Pancreas (tissue), 10 donors: ENCODE measurements around the gene PCDHGB3. TPM values are rescaled to one million over a fixed set of nuclear protein-coding genes. Genes with fewer than 3 reads are reported as not detected.

Experiments used
- ATAC-seq, 4 donors: fragments of 200-7000 bp; cut with Tn5 transposase; one replicate each; pipeline versions ENCODE4 v1.8.0 to v1.9.1; 2020; ENCODE audit warnings: mild to moderate bottlenecking in 4 of 4, moderate library complexity in 4 of 4
- DNase-seq, 6 donors: peaks; one replicate each; pipeline ENCODE4 v3.0.0-alpha.2; 2020
- FAIRE-seq: peaks from 2 replicates; lab custom pipeline; 2012; peaks lifted over from hg19 to GRCh38; lab: Jason Lieb, UNC
- H3K27ac ChIP-seq, 4 donors: fragments of 200-600 bp; sonication (generic); 1 replicate in 3 of 4; 2 replicates in 1 of 4; pipeline versions ENCODE4 v1.5.0 to v1.8.0; 2020
- H3K27me3 ChIP-seq, 4 donors: fragments of 200-600 bp; one replicate each; pipeline ENCODE4 v1.8.0; 2021
- H3K36me3 ChIP-seq, 3 donors: fragments of 200-600 bp; sonication (generic) in 1 of 3; one replicate each; pipeline versions ENCODE4 v1.5.0 to v1.8.0; 2020 to 2021
- H3K4me1 ChIP-seq, 3 donors: fragments of 200-600 bp; one replicate each; pipeline ENCODE4 v1.8.0; 2021
- H3K4me3 ChIP-seq, 4 donors: fragments of 200-600 bp; sonication (generic) in 2 of 4; one replicate each; pipeline versions ENCODE4 v1.5.0 to v1.8.0; 2020 to 2021
- H3K9me3 ChIP-seq, 4 donors: fragments of 200-600 bp; one replicate each; pipeline ENCODE4 v1.8.0; 2021
- WGBS, 2 donors: extraction: QIAGEN DNeasy Blood & Tissue Kit; methylation state at CpG; one replicate each; pipeline ENCODE4 v1.1.7; 2013; 5-methylcytosine and 5-hydroxymethylcytosine counted together
- intact Hi-C, 3 donors: fragments of 100-400 bp; cut with DNase I; formaldehyde crosslinking; loops; one replicate each; pipeline versions ENCODE4 v1.11.1 to v1.14.2; 2022
- polyA plus RNA-seq, 2 donors: library from polyadenylated mRNA; stranded (reverse); fragments of 200-250 nt; gene quantifications; one replicate each; pipeline ENCODE4 v1.2.3, GENCODE V29; 2013
- total RNA-seq, 6 donors: library from RNA; stranded (reverse); fragmentation: NEBNext Ultra II Directional in 4 of 6; extraction: Animal tissue kit (Norgen Biotek cat#: 25700) in 4 of 6; gene quantifications; one replicate each; pipeline versions ENCODE4 v1.2.1 to v1.2.4, GENCODE V29; 2021 to 2023
- TF ChIP-seq, protein P1 (sequence below), 4 donors: fragments of 200-600 bp; sonication (generic) in 3 of 4; IDR thresholded peaks; one replicate each; pipeline versions ENCODE4 v1.5.0 to v1.8.0; 2021; ENCODE audit warnings: antibody characterized with exemption in 4 of 4
- donor health status: healthy with polysubstance abuse.
- donor health status: DM: no; HTN: no; CAD: no; lungs with moderate emphysema.
- donor health status: DM: no; HTN: no; CAD: no.
- donor health status: control.
- donor health status: control.
- donor health status: Bipolar disorder and iron deficiency.
- donor health status: DM: yes; HTN: yes; CAD: no.
- donor health status: DM: no; HTN: no; CAD: no.
- donor health status: DM: no; HTN: no; CAD: no.
- donor health status: DM: yes; HTN: yes; CAD: no.

Gene PCDHGB3
- total RNA-seq (1 to 10 TPM; 1.7 to 3.0 (median 2.3) TPM), polyA plus RNA-seq (under 1 TPM; 0.59 to 0.99 TPM)

DNA sequence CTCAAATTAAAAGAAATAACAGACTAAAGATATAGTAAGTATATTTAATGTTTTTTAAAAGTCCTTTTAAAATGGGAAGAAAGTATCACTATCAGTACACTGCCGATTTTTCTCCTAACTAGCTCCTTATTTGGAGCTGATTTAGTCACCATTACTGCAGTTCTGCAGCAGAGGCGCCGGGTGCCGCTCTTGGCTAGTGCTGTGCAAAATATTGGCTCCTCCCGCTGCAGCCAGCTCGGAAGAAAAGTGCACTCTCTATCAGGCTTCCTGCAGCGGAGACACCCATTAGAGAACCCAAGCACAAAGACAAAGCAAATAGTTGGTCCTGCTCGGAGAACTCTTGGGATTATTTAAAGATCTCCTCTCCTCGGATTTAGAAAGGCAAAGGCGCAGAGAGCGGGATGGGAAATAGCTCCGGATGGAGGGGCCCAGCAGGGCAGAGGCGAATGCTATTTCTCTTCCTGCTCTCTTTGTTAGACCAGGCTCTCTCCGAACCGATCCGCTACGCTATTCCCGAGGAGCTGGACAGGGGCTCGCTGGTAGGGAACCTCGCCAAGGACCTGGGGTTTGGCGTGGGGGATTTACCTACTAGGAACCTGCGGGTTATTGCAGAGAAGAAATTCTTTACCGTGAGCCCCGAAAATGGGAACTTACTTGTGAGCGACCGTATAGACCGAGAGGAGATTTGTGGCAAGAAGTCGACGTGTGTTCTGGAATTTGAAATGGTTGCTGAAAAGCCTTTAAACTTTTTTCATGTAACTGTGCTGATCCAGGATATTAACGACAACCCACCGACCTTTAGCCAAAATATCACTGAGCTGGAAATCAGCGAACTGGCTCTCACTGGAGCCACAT lies at the start of gene PCDHGB3:
TSS of gene PCDHGB3 (plus strand) at position 249 of the 855 bp plus-strand sequence. CDS start at position 402, 153 bp downstream.
- Histone ChIP-seq H3K9me3 (peaks cover 0 to 27% (median 4%) of the 10 kb centered on the region in 4 donors), H3K4me3 (peak within 1 kb of the TSS in 1 of 4 donors; percentile 27), H3K4me1 (no peaks in the 10 kb centered on the region), H3K27me3 (no peaks in the 10 kb centered on the region), H3K27ac (no peak within 1 kb of the TSS), H3K36me3 (no peaks in the 10 kb centered on the region)
- peak in 3 of 4 donors; percentile 78 to 84 (median 79) for ATAC-seq
- intact Hi-C loops: loop anchor here in 1 of 3 donors (10.0 kb wide), 1 partner anchor 55 kb away; the partner anchor contains the start of gene PCDHGA11
- no peak for FAIRE-seq
- WGBS, 2 donors: 16 to 20% methylated on average over 32 of the region's 32 CpGs
- DNase-seq: no peak
- TF ChIP-seq, protein P1, sequence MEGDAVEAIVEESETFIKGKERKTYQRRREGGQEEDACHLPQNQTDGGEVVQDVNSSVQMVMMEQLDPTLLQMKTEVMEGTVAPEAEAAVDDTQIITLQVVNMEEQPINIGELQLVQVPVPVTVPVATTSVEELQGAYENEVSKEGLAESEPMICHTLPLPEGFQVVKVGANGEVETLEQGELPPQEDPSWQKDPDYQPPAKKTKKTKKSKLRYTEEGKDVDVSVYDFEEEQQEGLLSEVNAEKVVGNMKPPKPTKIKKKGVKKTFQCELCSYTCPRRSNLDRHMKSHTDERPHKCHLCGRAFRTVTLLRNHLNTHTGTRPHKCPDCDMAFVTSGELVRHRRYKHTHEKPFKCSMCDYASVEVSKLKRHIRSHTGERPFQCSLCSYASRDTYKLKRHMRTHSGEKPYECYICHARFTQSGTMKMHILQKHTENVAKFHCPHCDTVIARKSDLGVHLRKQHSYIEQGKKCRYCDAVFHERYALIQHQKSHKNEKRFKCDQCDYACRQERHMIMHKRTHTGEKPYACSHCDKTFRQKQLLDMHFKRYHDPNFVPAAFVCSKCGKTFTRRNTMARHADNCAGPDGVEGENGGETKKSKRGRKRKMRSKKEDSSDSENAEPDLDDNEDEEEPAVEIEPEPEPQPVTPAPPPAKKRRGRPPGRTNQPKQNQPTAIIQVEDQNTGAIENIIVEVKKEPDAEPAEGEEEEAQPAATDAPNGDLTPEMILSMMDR (IDR thresholded peaks at IDR 0.05): no peak

DNA sequence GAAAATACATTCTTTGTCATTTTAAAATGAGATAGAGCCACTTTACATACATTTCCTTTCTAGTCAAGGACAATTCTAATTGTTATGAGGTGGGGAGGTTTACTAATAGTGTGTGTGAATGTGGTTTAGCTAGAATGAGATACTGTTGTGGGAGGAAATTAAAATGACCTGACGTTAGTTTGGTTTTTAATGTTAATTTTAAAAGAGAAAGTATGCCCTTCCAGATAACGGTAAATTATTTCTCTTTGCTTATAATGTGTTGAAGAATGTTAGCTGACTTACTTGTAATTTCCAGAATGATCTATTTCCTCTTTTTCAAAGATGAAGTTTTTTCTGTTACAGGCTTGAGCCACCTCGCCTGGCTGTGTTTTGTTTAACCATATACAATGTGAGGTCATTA lies 47.8 kb upstream of the PCDHGB3 start:
- intact Hi-C loops: no loop called here
- no peaks in the 10 kb centered on the region for H3K27me3 ChIP-seq
- H3K4me1 ChIP-seq: no peaks in the 10 kb centered on the region
- H3K9me3 ChIP-seq: peaks cover 0 to 22% (median 8%) of the 10 kb centered on the region in 4 donors
- ATAC-seq (no peak), FAIRE-seq (no peak), DNase-seq (no peak)
- H3K27ac ChIP-seq: no peak overlapping the region
- H3K36me3 ChIP-seq: peaks cover 0 to 11% (median 0%) of the 10 kb centered on the region in 3 donors
- no peak overlapping the region for H3K4me3 ChIP-seq
- 90 to 95% methylated on average over 3 of the region's 3 CpGs for WGBS, 2 donors
- TF ChIP-seq, protein P1 (IDR thresholded peaks at IDR 0.05): no peak

DNA sequence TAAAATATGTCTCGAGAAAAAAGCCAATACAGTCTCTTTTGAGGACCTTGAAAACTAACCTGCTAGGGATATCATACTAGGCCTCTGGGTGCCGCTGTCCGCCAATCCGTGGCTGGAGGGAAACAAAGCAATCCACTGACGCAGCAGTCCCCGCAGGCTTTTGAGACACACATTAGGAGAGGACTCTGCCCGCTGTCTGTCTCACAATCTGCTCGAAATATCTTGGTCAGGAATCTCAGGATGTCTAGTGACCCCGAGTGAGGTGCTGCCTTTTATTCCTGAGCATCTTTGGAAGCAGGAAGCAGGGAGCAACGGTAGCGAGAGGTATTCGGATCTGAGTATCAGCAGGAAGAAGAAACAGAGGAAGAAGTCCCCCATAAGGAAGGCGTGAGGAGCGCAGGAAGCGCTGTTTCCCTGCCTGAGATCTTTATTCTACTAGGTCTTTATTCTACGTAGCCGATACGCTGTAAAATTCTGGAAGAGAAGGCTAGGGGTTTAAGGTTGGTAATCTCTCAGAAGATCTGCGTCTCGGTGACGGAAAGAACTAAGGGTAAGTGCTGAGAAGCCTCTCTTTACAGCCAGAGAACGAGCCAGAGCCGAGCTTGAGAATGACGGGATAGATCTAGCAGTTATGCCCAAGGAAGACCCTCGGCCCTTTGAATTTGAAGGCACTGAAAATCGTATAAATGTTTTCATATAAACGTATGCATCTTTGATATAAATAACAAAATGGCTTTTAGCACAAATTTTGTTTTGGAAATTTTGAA lies 43.8 kb upstream of the PCDHGB3 start:
- H3K27me3 ChIP-seq: peaks cover 0 to 3% (median 1%) of the 10 kb centered on the region in 4 donors
- TF ChIP-seq, protein P1 (IDR thresholded peaks at IDR 0.05): peak in 1 of 4 donors; percentile 19
- H3K4me3 ChIP-seq: peak overlapping the region in 1 of 4 donors; percentile 26
- H3K4me1 ChIP-seq: no peaks in the 10 kb centered on the region
- ATAC-seq: peak in 3 of 4 donors; percentile 80 to 87 (median 82)
- FAIRE-seq: no peak
- intact Hi-C loops: no loop called here
- H3K36me3 ChIP-seq: no peaks in the 10 kb centered on the region
- no peak overlapping the region for H3K27ac ChIP-seq
- peak in 1 of 6 donors; percentile 25 for DNase-seq
- H3K9me3 ChIP-seq: no peaks in the 10 kb centered on the region
- 8 to 10% methylated on average over 27 of the region's 27 CpGs for WGBS, 2 donors

DNA sequence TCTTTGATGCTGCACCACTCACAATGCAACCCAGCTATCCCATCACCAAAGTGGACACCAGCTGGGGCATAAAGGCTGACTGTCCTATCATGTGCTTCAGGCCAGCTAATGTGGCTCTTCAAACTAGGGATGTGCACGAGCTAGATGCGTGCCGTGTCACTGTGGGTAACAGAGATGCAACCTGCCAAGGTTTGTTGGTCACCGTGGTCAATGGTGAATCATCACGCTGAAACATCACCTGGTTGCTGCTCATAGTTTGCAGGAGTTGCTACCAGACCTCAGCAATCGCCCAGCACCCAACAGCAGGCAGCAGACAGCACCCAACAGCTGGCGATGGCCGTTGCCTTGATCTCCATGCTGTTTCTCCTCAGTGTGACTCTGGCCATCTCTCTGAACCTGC lies 41.8 kb upstream of the PCDHGB3 start:
- TF ChIP-seq, protein P1 (IDR thresholded peaks at IDR 0.05): no peak
- 73% methylated on average over 8 of the region's 8 CpGs for WGBS, 2 donors
- Histone ChIP-seq H3K27me3 (peaks cover 0 to 7% (median 1%) of the 10 kb centered on the region in 4 donors), H3K4me3 (no peak overlapping the region), H3K36me3 (no peaks in the 10 kb centered on the region), H3K4me1 (no peaks in the 10 kb centered on the region), H3K9me3 (no peaks in the 10 kb centered on the region), H3K27ac (no peak overlapping the region)
- ATAC-seq: no peak
- intact Hi-C loops: no loop called here
- no peak for DNase-seq
- no peak for FAIRE-seq
